KMS-11 (cell line): ENCODE data around the gene PYCARD.

Experiments used
- H2AFZ ChIP-seq: fragments of 200-600 bp; sonication (generic); 2 replicates; pipeline ENCODE4 v1.6.1; 2016; ENCODE audit warnings: antibody characterized with exemption, mixed run types, low read depth
- H3K27ac ChIP-seq: fragments of 200-600 bp; sonication (generic); 2 replicates; pipeline ENCODE4 v1.6.1; 2016; ENCODE audit warnings: mild to moderate bottlenecking, mixed run types
- H3K27me3 ChIP-seq: fragments of 200-600 bp; sonication (generic); 2 replicates; pipeline ENCODE4 v1.6.1; 2017; ENCODE audit warnings: mild to moderate bottlenecking, low read depth, mixed run types, moderate library complexity; ENCODE audit not compliant: insufficient read depth
- H3K36me3 ChIP-seq: fragments of 200-600 bp; sonication (generic); 2 replicates; pipeline ENCODE4 v1.6.1; 2017; ENCODE audit warnings: mild to moderate bottlenecking, mixed run types; ENCODE audit not compliant: insufficient read depth
- H3K4me1 ChIP-seq: fragments of 200-600 bp; sonication (generic); 2 replicates; pipeline ENCODE4 v1.6.1; 2016; ENCODE audit warnings: mild to moderate bottlenecking, low read depth, mixed run types; ENCODE audit not compliant: poor library complexity, severe bottlenecking
- H3K4me2 ChIP-seq: fragments of 200-600 bp; sonication (generic); 2 replicates; pipeline ENCODE4 v1.7.0; 2016; ENCODE audit warnings: mild to moderate bottlenecking, mixed run types
- H3K4me3 ChIP-seq: fragments of 200-600 bp; sonication (generic); IDR thresholded peaks from 2 replicates; pipeline ENCODE4 v1.6.1; 2017; ENCODE audit warnings: low read depth, low read length, mixed read lengths; ENCODE audit not compliant: insufficient read depth
- H3K79me2 ChIP-seq: fragments of 200-600 bp; sonication (generic); 2 replicates; pipeline ENCODE4 v1.6.1; 2016; ENCODE audit warnings: low read depth, mixed run types; ENCODE audit not compliant: insufficient read depth
- H3K9ac ChIP-seq: fragments of 200-600 bp; sonication (generic); 2 replicates; pipeline ENCODE4 v1.6.1; 2016; ENCODE audit warnings: mild to moderate bottlenecking, mixed run types
- H4K20me1 ChIP-seq: fragments of 200-600 bp; sonication (generic); 2 replicates; pipeline ENCODE4 v1.6.1; 2016; ENCODE audit warnings: mild to moderate bottlenecking, mixed run types; ENCODE audit not compliant: insufficient read depth
- CTCF ChIP-seq: fragments of 200-600 bp; sonication (generic); conservative IDR thresholded peaks from 2 replicates; pipeline ENCODE4 v1.6.1; 2017; ENCODE audit warnings: low read depth, mild to moderate bottlenecking, antibody characterized with exemption, low read length, moderate library complexity, mixed read lengths

The PYCARD gene

GRCh38 chr16:31186930-31187807 lies 15.4 kb downstream of the PYCARD start:
- no peak overlapping the region for H2AFZ ChIP-seq
- H3K4me2 ChIP-seq, result no peak overlapping the region
- TF ChIP-seq CTCF, result no peak
- H3K27ac ChIP-seq, result no peak overlapping the region
- no peak overlapping the region for H3K9ac ChIP-seq
- no peak overlapping the region for H3K4me3 ChIP-seq
- H4K20me1 ChIP-seq, result peaks cover 38% of the 10 kb centered on the region
- H3K27me3 ChIP-seq, result no peaks in the 10 kb centered on the region
- H3K4me1 ChIP-seq, result peaks cover 58% of the 10 kb centered on the region
- peaks cover 76% of the 10 kb centered on the region for H3K36me3 ChIP-seq
- H3K79me2 ChIP-seq, result peaks cover 83% of the 10 kb centered on the region

- H3K27ac ChIP-seq, result no peak overlapping the region
- H2AFZ ChIP-seq, result no peak overlapping the region
- H3K27me3 ChIP-seq, result no peaks in the 10 kb centered on the region
- H4K20me1 ChIP-seq, result peaks cover 48% of the 10 kb centered on the region
- peaks cover 84% of the 10 kb centered on the region for H3K36me3 ChIP-seq
- no peak overlapping the region for H3K4me3 ChIP-seq
- TF ChIP-seq CTCF, result no peak
- H3K79me2 ChIP-seq, result peaks cover 93% of the 10 kb centered on the region
- no peak overlapping the region for H3K4me2 ChIP-seq
- no peak overlapping the region for H3K9ac ChIP-seq
- peaks cover 68% of the 10 kb centered on the region for H3K4me1 ChIP-seq
Observed at GRCh38 chr16:31186176-31186575, 16.4 kb downstream of the PYCARD start.

DNA sequence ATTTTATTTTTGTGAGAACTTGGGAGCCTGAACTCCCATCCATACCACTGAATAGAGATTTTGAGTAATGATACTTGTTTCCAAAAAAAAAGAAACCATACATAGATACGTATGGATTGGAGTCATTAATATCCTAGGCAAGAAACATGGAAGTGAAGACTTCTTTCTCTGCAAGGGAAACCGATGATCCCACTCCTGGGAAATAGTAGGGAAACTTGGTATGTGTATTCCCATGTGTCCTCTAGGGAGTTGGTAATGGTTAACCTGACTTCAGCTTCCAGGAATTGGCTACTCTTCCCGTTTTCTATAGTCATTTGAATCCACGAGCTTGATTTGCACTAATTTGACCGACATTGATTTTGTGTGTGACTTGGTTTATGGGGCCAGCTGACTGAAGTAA lies 17.2 kb downstream of the PYCARD start:
- Histone ChIP-seq H3K27ac (no peak overlapping the region), H3K36me3 (peaks cover 80% of the 10 kb centered on the region), H2AFZ (no peak overlapping the region), H3K4me3 (no peak overlapping the region), H3K4me1 (peaks cover 68% of the 10 kb centered on the region), H3K9ac (no peak overlapping the region), H3K79me2 (peaks cover 99% of the 10 kb centered on the region), H3K4me2 (no peak overlapping the region), H3K27me3 (no peaks in the 10 kb centered on the region), H4K20me1 (peaks cover 53% of the 10 kb centered on the region)
- TF ChIP-seq CTCF, result no peak

GRCh38 chr16:31184888-31185287 lies 17.7 kb downstream of the PYCARD start:
- Histone ChIP-seq H3K36me3 (peaks cover 80% of the 10 kb centered on the region), H4K20me1 (peaks cover 53% of the 10 kb centered on the region), H2AFZ (no peak overlapping the region), H3K27me3 (no peaks in the 10 kb centered on the region), H3K4me3 (no peak overlapping the region), H3K27ac (no peak overlapping the region), H3K79me2 (peaks cover 98% of the 10 kb centered on the region), H3K9ac (no peak overlapping the region), H3K4me2 (no peak overlapping the region; the same call in 1 of the 2 replicates), H3K4me1 (peaks cover 68% of the 10 kb centered on the region)
- TF ChIP-seq CTCF, result no peak
